ENCODE results near the gene ZNF358.

DNA sequence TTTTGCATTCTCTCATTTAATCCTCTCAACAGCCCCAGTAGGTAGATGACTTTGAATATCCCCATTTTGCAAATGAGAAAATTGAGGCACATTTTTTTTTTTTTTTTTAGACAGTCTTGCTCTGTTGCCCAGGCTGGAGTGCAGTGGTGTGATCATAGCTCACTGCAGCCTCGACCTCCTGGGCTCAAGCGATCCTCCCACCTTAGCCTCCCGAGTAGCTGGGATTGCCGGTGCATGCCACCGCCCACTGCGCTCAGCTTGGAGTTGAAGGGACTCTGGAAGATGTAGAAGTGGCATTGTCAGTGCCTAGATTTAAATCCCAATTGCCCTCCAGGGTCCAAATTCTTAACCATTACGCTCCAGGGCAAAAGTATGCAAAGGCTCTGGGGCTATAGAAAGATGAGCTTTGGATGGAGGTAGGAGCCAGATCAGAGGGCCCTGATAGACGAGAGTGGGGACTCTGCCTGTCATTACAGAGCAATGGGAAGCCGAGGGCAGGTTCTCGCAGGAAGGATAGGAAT, 5.7 kb downstream of the ZNF358 start:
- TF ChIP-seq, protein P1, sequence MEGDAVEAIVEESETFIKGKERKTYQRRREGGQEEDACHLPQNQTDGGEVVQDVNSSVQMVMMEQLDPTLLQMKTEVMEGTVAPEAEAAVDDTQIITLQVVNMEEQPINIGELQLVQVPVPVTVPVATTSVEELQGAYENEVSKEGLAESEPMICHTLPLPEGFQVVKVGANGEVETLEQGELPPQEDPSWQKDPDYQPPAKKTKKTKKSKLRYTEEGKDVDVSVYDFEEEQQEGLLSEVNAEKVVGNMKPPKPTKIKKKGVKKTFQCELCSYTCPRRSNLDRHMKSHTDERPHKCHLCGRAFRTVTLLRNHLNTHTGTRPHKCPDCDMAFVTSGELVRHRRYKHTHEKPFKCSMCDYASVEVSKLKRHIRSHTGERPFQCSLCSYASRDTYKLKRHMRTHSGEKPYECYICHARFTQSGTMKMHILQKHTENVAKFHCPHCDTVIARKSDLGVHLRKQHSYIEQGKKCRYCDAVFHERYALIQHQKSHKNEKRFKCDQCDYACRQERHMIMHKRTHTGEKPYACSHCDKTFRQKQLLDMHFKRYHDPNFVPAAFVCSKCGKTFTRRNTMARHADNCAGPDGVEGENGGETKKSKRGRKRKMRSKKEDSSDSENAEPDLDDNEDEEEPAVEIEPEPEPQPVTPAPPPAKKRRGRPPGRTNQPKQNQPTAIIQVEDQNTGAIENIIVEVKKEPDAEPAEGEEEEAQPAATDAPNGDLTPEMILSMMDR (IDR thresholded peaks at IDR 0.05; ENCODE audit: borderline replicate concordance, extremely low read depth, low read length, poor library complexity, severe bottlenecking) = no peak
- TF ChIP-seq EZH2 (IDR thresholded peaks at IDR 0.05; ENCODE audit: borderline replicate concordance, low read depth, low read length, severe bottlenecking) = no peak
